ENCODE measurements around the gene TBKBP1. TPM values are rescaled to one million over a fixed set of nuclear protein-coding genes. Genes with fewer than 3 reads are reported as not detected.
"Not testable (repeated sequence)": the region's sequence is repeated elsewhere in the genome, so short reads cannot be mapped to it uniquely, and the experiment has no call there.

The TBKBP1 gene
- total and polyA plus RNA-seq, 2 donors from 2014 or later: 10.1 to 11.2 TPM

DNA sequence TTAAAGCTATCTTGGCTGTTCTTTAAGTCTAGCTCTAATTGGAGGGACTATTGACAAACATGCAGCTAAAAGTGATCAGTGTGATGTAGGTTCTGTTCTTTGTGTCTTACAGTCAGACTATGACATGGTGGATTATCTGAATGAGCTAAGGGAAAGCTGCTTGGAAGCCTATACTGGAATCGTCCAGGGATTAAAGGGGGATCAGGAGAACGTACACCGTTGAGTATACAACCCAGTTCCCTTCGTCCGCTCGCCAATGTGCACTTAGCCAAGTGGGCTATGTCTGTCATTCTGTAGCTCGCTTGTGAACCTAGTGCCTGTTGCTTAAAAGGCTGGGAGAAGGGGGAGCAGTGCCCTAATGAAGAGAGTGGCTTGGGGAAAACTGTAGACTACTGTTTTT is 15.8 kb upstream of the TBKBP1 start:
- TF ChIP-seq, protein P1, sequence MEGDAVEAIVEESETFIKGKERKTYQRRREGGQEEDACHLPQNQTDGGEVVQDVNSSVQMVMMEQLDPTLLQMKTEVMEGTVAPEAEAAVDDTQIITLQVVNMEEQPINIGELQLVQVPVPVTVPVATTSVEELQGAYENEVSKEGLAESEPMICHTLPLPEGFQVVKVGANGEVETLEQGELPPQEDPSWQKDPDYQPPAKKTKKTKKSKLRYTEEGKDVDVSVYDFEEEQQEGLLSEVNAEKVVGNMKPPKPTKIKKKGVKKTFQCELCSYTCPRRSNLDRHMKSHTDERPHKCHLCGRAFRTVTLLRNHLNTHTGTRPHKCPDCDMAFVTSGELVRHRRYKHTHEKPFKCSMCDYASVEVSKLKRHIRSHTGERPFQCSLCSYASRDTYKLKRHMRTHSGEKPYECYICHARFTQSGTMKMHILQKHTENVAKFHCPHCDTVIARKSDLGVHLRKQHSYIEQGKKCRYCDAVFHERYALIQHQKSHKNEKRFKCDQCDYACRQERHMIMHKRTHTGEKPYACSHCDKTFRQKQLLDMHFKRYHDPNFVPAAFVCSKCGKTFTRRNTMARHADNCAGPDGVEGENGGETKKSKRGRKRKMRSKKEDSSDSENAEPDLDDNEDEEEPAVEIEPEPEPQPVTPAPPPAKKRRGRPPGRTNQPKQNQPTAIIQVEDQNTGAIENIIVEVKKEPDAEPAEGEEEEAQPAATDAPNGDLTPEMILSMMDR (IDR thresholded peaks at IDR 0.05; ENCODE audit: borderline replicate concordance, extremely low read depth, insufficient read depth): no peak
- Histone ChIP-seq H3K27me3 (ENCODE audit: control insufficient read depth, insufficient read depth, low read length) (no peaks in the 10 kb centered on the region), H3K9ac (ENCODE audit: low read length in 3 of 3) (no peak overlapping the region), H3K4me3 (ENCODE audit: low read length in 3 of 3) (no peak overlapping the region), H3K36me3 (ENCODE audit: control insufficient read depth in 2 of 3, insufficient read depth in 3 of 3, low read length in 3 of 3) (peaks cover 25 to 81% (median 62%) of the 10 kb centered on the region in 3 donors), H3K27ac (ENCODE audit: low read depth in 2 of 2, low read length in 2 of 2) (no peak overlapping the region), H3K4me1 (ENCODE audit: control insufficient read depth in 2 of 3, insufficient read depth in 2 of 3, low read depth in 1 of 3, low read length in 3 of 3) (no peaks in the 10 kb centered on the region), H3K9me3 (ENCODE audit: control insufficient read depth in 2 of 3, insufficient read depth in 1 of 3, low read length in 3 of 3) (no peaks in the 10 kb centered on the region)
- DNase-seq (no peak), FAIRE-seq (no peak)
- intact Hi-C loops (cut with DNase I): no loop called here

DNA sequence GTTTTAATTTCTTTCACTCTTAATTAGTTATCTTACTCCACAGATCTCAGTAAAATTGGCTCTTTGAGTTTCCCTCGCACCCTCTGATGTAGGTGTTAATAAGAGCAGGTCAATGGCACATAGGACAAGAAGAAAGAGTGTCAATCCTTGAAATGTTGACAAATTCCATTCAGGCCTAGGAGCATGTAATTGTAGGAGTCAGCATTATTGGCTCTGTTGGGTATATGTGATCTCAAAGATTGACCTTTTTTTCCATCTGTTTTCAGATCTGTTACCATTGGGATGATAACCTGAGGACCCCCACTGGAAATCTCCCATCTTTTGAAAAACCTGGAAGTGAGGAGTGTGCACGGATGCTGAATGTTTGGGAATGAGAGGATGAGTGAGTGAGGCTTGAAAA is 11.8 kb upstream of the TBKBP1 start:
- Histone ChIP-seq H3K36me3 (ENCODE audit: control insufficient read depth in 2 of 3, insufficient read depth in 3 of 3, low read length in 3 of 3) (peaks cover 16 to 42% (median 36%) of the 10 kb centered on the region in 3 donors), H3K9me3 (ENCODE audit: control insufficient read depth in 2 of 3, insufficient read depth in 1 of 3, low read length in 3 of 3) (no peaks in the 10 kb centered on the region), H3K4me1 (ENCODE audit: control insufficient read depth in 2 of 3, insufficient read depth in 2 of 3, low read depth in 1 of 3, low read length in 3 of 3) (peaks cover 0 to 20% (median 4%) of the 10 kb centered on the region in 3 donors), H3K4me3 (ENCODE audit: low read length in 3 of 3) (no peak overlapping the region), H3K9ac (ENCODE audit: low read length in 3 of 3) (no peak overlapping the region), H3K27ac (ENCODE audit: low read depth in 2 of 2, low read length in 2 of 2) (no peak overlapping the region), H3K27me3 (ENCODE audit: control insufficient read depth, insufficient read depth, low read length) (no peaks in the 10 kb centered on the region)
- intact Hi-C loops (cut with DNase I): no loop called here
- DNase-seq (no peak), FAIRE-seq (no peak)
- TF ChIP-seq, protein P1 (IDR thresholded peaks at IDR 0.05; ENCODE audit: borderline replicate concordance, extremely low read depth, insufficient read depth): no peak

DNA sequence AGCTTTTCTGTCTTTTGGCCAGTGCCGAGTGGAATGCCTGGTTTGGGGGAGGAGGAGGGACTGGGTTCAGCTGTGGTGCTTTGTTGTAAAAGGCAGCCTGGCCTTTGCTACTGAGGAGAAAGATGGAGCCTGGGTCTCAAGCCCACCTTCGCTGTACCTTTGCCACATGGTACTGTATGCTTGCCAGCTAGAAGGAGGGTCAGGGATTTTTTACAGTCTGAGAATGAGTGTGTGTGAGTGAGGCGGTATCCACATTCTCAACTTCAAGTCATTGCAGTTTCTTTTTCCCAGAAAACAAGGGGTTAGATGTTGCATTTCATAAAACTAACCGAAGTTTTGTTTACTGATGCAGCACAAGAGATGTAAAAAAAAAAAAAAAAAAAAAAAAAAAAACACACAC is 11.2 kb upstream of the TBKBP1 start:
- H3K36me3 ChIP-seq (ENCODE audit: control insufficient read depth in 2 of 3, insufficient read depth in 3 of 3, low read length in 3 of 3): peaks cover 14 to 37% (median 33%) of the 10 kb centered on the region in 3 donors
- H3K4me3 ChIP-seq (ENCODE audit: low read length in 3 of 3); intact Hi-C loops (cut with DNase I); DNase-seq; H3K27ac ChIP-seq (ENCODE audit: low read depth in 2 of 2, low read length in 2 of 2); H3K9me3 ChIP-seq (ENCODE audit: control insufficient read depth in 2 of 3, insufficient read depth in 1 of 3, low read length in 3 of 3); H3K27me3 ChIP-seq (ENCODE audit: control insufficient read depth, insufficient read depth, low read length); FAIRE-seq; H3K9ac ChIP-seq (ENCODE audit: low read length in 3 of 3): not testable (repeated sequence)
- H3K4me1 ChIP-seq (ENCODE audit: control insufficient read depth in 2 of 3, insufficient read depth in 2 of 3, low read depth in 1 of 3, low read length in 3 of 3): peaks cover 0 to 26% (median 9%) of the 10 kb centered on the region in 3 donors

DNA sequence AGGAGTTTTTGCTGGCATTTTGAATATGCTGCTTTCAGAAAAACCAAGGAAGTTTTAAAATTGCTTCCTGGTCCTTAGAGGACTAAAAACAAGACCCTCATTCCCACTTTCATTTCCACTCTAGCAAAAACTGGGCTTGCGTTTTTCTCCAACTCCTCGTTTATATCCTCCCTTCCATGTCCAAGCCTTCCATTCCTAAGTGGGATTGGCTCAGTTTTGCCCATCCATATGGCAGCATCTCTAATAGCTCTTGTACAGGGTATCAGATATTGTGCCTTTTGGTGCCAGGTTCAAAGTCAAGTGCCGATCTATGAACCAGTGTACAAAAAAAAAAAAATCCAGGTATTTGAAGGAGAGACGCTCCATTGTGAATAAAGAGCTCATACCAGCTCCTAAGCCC is 9.9 kb upstream of the TBKBP1 start:
- H3K4me1 ChIP-seq (ENCODE audit: control insufficient read depth in 2 of 3, insufficient read depth in 2 of 3, low read depth in 1 of 3, low read length in 3 of 3): peaks cover 0 to 28% (median 10%) of the 10 kb centered on the region in 3 donors
- FAIRE-seq (no peak), DNase-seq (no peak)
- H3K27me3 ChIP-seq (ENCODE audit: control insufficient read depth, insufficient read depth, low read length): no peaks in the 10 kb centered on the region
- H3K9ac ChIP-seq (ENCODE audit: low read length in 3 of 3): no peak overlapping the region
- TF ChIP-seq, protein P1 (IDR thresholded peaks at IDR 0.05; ENCODE audit: borderline replicate concordance, extremely low read depth, insufficient read depth): no peak
- H3K27ac ChIP-seq (ENCODE audit: low read depth in 2 of 2, low read length in 2 of 2): no peak overlapping the region
- H3K9me3 ChIP-seq (ENCODE audit: control insufficient read depth in 2 of 3, insufficient read depth in 1 of 3, low read length in 3 of 3): no peaks in the 10 kb centered on the region
- intact Hi-C loops (cut with DNase I): no loop called here
- H3K36me3 ChIP-seq (ENCODE audit: control insufficient read depth in 2 of 3, insufficient read depth in 3 of 3, low read length in 3 of 3): peaks cover 9 to 27% (median 24%) of the 10 kb centered on the region in 3 donors
- H3K4me3 ChIP-seq (ENCODE audit: low read length in 3 of 3): no peak overlapping the region
